ENCODE data around the gene CACHD1. TPM values are rescaled to one million over a fixed set of nuclear protein-coding genes. Genes with fewer than 3 reads are reported as not detected.

CACHD1 gene
- total and polyA plus RNA-seq, 2 of the 8 experiments (the other 6 are each of a cell fraction or from before 2014, with no cell fraction given) = 22.2 to 42.5 TPM

DNA sequence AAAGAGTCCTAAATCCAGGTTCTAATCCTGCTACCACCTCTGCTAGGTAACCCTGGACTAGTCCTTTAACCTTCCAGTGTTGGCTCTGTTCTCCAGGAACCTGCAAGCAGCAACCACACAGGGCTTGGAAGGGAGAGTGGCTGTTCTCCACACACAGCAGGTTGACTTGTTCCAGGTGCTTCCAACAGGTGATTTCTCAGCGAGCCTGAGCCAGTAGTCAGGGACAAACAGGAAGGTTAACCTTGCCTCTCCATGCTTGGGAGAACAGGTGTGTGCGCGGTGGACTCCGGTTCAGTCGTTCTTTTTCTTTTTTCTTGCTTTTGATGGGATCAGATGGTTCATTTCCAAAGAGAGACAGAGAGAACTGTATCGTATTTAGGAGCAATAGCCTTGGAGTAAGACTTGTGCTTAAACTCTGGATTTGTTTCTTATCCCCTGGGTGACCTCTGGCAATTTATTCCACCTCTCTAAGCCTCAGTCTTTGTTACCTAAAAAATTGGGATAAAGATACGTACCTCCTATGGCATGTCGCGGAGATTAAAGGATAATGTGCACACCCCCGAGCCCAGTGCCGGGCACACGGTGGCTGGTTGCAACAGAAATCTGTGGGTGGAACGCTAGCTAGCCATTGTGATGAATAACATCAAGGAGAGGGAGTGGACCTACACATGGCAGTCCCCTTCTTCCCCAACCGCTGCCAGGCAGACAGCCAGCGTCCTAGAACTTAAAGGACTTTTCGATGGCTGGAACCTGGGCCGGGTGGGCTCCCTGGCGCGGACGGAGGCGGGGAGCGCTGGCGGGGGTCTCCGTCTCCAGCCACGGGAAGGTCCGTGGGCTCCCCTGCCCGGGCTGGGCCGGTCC lies 583 bp upstream of the CACHD1 start (continued):
- no peak for TF ChIP-seq YY1 (IDR thresholded peaks at IDR 0.05; ENCODE audit: low read depth, low read length)
- TF ChIP-seq SIRT6 (IDR thresholded peaks at IDR 0.05; ENCODE audit: low read length) = no peak
- TF ChIP-seq HDAC2 (IDR thresholded peaks at IDR 0.05; ENCODE audit: borderline replicate concordance in 1 of 2, low read depth in 2 of 2, low read length in 2 of 2) = 0 out of 4 replicates have a peak, but pooled peaks of 1 of the 2 experiments have one; percentile 23

Measured in H1 (cell line).